NCI-H82 (cell line): ENCODE measurements around the gene SCMH1.
A peak's percentile ranks its signal among the peaks of the same experiment; 100 is the strongest.

Experiments used
- DNase-seq: peaks from one replicate; lab custom pipeline; 2025; lab: John Stamatoyannopoulos, UW

The SCMH1 gene

DNA sequence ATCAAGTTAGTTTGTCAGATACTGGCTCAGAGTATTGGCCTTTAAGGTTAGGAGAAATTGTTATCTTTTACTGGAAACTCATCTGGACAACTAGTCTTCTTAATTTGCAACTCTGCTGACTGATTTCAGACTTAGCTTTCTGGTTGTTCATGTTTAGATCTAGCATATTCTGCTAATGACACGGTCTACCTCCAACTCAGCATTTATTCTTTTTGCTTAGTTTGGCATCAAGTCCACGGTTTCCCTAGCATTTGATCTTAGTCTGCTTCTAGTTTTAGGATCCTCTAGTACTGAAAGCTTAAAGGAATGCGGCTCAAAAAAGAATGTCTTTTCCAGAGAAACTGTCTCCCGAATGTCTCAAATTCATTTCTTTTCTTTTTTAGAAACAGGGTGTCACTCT lies 145.0 kb downstream of the SCMH1 start:
- no peak for DNase-seq

DNA sequence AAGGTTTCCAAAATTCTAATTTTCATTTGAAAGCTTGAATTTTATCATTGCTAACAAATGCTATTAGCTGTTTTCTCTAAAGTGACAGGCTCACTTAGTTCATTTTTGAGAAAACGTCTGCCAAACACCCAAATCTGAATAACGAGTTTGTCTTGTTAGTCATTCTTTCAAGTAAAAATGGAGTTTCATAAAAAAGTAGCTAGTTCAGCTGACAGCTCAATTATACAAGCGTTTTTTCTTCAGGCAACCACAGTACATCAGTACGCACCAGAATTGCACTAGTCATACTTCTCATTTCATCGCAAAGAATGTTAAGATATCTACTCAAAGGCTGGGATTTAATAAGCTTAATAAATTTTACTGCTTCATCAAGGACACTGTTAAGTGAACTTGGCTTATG lies 148.3 kb downstream of the SCMH1 start:
- DNase-seq: no peak

DNA sequence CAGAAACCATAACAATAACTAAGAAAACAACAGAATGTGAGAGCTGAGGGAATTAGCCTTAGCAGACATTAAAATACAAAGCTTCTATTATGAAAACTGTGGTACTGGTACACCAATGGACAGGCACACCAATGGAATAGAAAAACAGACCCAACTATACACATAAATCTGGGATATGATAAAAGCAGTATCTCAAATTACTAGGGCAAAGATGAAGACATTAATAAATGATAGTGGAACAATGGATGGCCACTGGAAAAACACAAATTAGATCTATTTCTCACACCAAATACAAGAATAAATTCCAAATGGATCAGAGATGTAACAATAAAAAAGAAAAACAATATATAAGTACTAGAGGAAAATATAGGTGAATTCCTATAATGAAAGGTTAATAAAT lies 155.2 kb downstream of the SCMH1 start:
- DNase-seq: no peak

DNA sequence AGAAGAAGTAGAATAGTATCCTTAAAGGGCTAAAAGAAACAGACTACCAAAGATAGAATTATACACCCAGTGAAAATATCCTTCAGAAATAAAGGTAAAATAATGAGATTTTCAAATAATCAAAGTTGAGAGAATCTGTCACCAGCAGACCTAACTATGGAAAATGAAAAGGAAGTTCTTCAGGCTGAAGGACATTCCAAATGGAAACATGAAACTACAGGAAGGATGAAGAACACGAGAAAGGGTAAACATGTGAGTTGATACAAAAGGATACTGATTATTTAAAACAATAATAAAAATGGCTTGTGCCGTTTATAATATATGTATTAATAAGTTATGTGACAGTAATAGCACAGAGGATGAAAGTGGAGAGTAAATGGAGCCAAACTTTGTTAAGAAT lies 163.5 kb downstream of the SCMH1 start:
- DNase-seq: no peak

DNA sequence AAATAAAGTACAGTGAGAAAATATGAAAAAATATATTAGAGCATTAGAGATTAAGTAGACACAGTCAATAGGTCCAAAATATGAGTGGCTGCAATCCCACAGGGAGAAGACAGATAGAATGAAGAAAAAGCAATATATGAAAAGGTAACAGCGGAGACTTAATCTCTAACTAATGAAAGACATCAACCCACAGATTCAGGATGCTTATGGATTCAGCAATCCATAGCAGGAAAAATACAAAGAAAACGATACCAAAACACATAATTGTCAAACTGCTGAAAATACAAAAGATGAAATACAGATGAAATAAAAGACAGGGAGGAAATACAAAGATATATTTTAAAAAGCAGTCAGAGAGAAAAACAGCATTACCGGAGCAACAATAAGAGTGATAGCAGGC lies 163.9 kb downstream of the SCMH1 start:
- DNase-seq: no peak

DNA sequence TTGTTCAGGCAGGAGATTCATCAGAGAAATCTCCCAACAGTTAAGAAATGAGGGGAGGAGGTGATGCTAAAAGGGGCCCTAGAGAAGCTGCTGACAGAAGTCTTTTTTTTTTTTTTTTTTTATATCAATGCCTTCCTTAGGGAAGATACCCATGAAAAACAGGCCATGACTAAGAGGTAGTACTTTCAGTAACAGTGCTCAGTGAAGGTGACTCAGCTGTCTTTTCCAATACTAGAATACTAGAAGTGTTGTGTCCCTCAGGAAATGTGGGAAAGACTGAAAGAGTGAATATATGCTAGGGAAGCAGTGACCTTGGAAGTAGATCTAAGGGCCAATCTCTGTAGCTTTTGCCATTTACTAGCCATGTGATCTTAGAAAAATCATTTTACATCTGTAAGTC lies 168.1 kb downstream of the SCMH1 start:
- no peak for DNase-seq

DNA sequence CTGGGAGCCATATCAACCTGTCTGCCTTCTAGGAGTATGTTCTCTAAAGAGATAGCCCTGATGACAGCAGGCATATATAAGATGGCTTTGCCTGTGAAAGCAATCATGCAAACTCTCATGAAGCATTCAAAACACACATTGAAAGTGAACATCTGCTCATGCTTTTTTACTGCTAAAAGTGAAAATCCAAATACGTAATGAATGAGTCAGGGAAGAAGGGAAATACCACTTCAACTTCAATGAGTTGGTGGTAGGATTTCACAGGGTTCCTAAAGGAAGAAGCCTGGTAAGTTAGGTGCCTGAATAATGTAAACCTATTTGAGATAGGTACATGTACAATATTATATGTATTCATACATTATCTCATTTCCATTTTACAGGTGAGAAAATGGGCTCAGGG lies 170.1 kb downstream of the SCMH1 start:
- no peak for DNase-seq

DNA sequence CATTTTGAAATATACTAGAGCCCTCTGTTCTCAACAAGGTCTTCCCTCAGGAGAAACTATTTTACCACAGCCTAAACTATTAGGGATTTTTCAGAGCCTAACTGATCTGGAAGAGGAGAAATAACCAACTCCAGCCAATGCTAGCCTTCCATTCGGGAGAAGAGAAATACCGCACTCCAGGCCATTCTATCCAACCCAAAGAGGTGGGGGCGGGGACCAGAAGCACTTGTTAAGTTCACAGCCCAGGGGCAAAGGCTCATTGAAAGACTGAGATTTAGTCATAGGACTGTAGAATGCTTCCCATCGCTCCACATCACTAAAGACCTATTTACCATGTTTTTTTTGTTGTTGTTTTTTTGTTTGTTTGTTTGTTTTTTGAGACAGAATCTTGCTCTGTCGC lies 185.2 kb downstream of the SCMH1 start:
- DNase-seq: no peak

DNA sequence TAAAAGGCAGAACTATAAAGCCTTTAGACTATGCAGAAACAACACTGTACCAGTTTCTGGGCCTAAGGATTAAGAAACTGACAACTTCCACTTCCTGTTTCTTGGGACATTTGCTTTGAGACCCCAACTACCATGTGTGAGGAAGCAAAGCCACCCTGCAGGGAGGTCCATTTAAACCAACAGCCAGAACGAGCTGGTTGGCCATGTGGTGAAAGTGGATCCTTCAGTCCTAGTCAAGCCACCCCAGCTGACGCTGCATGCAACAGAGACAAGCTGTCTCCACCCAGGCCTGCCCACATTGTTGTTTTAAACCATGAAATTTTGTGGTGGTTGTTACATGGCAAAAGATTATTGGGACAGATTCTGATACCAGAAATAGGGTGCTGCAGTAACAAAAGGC lies 188.8 kb downstream of the SCMH1 start:
- no peak for DNase-seq

DNA sequence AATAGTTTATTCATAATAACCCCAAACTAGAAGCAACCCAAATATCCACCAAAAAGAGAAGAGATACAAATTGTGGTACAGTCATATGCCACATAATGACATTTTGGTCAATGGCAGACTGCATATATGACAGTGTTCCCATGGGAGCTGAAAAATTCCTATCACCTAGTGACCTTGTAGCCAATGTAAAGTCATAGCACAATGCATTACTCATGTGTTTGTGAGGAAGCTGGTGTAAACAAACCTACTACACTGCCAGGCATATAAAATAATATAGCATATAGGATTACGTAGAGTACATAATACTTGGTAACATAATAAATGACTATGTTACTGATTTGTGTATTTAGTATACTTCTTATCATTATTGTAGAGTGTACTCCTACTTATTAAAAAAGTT lies 191.1 kb downstream of the SCMH1 start:
- no peak for DNase-seq

DNA sequence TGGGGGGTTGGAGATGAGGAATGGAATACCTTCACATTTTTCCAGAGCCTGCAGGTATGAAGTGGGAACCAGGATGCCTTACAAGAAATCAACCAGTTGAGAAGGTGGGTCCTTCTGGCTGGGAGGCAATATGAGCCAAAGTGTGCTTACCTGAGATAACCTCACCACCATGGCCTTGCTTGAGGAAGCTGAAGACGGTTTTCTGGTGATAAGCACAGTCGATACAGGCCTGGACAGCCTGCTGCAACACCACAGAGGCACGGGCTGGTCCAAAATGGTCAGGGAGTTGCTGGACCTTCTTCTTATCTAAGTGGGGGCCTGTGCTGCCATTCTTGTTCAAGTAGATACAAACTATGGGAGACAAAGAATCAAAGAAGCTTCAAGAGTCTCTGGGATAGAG lies 193.6 kb downstream of the SCMH1 start:
- no peak for DNase-seq

DNA sequence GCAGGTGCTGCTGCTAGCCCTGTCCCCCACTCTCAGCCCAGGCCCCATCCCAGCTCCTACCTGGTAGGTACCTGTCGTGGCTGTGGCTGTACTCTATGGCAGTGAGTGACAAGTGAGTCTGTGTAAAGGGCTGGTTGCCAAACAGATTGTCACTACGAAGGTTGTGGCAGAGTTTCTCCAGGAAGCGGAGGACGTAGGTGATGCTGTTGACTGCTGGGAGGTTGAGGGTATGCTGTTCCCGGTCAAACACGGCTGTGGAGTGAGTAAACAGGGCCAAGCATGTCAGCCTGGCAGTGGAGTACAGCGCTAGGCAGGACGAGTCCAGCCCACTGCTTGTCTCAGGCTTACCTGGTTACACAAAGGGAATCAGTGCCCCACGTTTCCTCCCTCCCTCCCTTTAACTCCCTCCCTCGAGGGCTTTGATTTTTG lies 195.7 kb downstream of the SCMH1 start:
- no peak for DNase-seq

DNA sequence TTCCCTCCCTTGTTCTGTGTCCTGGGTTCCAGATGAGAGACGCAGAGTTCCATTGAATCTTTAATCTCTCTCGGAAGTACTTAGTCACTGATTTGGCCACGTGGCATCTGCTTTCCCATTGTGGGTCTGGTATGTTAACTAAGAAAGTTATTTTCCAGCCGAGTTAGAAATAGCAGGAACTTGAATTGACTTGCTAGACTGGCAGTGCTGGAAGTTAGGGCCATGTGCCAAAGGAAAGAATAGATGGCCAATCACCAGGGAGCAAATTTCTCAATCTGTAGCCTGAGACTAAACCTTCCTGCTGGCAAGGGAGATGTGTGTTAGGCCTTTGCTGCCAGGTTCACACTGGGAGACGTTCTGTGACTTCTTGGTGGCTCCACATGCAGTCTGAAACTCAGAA lies 196.4 kb downstream of the SCMH1 start:
- DNase-seq: no peak

DNA sequence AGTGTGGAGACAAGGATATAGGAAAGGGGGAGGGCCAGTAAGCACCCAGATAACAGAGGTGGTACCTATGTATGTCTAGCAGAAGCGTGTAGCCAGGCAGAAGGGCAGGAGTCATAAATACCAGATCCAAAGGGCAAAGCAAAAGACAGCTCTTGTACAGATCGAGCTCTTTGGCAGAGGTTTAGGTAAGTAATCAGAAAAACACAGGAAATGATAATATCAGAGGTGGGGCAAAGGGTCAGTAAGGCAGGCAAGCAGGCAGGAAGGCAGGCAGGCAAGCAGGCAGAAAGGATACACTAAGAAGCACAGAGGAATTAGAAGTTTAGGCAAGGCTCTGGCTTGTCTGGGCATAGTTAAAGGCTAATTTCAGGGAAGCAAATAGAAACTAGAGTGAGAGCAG lies 197.9 kb downstream of the SCMH1 start:
- no peak for DNase-seq

DNA sequence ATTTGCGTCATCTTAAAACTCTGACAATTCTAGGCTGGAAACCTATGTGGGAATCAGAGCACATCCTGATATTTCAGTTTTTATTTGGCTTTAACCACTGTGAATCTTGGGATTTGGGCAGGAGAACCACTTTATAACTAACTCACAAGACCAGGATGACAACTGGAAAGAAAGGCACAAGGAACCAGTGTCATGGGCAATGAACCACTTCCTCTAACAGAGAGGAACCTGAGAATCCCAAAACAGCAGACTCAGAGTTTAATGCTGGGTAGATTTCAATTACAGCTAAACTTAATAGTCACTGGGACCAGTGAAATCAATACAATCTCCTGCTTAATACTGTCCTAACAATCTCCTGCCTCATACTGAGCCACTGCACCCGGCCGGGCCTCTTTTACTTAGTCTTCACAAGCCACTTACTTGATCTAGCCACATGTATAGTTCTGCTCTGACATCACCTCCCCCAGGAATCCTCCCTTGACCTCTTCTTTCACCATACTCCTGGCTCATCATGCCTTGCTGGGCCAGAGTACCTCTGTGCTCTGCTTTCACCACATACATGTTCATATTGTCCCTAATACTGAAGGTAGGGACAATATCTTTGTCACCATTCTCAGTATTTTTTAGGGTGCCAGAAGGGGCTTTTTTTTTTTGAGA lies 200.4 kb downstream of the SCMH1 start:
- no peak for DNase-seq

DNA sequence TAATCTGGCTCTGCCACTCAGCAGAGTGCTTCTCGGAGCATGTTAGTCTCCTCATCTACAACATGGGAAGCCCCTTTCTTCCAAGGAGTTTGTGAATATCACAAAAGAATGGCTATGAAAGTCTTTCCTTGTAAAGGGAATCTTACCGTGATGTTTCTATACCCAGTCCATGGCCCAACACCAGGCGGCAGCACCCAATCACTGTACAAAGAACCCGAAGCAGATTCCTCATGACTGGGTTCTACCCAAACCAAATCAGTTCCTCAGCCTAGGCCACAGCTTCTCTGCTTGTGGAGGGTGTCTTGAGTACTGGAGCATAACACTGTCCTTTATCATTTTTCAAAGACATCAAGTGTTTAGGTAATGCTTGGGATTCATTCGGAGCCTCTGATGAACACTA lies 204.0 kb downstream of the SCMH1 start:
- no peak for DNase-seq

DNA sequence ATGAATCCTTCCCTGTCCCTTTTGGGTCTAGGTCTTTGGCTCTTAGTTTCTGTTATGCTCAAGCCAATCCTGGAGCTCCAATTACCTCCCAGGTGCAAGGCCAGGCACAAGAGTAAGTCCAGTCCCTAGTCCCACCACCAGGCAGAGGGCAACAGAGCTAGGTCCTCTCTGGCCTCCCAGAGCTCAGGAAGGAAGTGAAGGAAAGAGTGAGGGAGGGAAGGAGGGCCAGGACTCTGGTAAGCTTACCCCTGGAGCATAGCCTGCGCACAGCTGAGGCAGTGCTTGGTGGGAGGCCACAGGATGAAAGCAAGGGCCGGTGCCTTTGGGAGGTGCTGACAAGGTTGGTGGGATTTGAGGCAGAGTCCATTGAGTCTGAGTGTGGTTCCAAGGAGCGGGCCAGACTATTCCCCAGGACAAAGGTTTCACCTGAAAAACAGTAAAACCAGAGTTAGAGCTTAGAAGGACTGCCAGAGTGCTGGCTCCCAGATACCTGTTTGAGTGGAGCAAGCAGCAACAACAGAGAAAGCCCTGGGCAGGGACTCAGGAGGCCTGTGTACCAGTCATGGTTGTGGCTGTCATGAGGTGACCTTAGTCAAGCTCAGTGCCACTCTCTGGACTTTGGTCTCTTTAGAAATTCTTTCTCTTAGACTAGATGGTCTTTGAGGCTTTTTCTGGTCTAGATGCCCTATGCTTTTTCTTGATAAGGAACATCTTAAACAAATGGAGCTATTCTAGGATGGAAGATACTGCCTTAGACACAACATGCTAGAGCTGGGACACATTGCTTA lies 204.8 kb downstream of the SCMH1 start:
- no peak for DNase-seq

DNA sequence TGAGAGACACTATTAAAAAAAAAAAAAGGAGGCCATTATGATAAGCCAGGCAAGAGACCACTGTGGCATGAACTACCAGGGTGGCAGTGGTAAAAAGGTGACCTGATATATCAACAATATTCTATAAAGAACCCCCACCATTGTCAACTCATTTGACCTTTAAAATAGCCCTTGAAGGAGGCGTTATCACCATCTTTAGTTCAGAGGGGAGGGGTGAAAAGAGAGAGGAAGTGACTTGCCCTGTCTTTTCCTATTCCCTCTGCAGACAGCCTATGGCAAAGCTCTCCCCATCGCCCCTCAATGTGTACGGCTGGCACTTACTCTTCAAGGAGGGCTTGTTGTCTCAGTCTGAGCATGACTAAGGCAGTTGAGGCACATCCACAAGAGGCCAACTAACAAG lies 208.8 kb downstream of the SCMH1 start:
- no peak for DNase-seq

DNA sequence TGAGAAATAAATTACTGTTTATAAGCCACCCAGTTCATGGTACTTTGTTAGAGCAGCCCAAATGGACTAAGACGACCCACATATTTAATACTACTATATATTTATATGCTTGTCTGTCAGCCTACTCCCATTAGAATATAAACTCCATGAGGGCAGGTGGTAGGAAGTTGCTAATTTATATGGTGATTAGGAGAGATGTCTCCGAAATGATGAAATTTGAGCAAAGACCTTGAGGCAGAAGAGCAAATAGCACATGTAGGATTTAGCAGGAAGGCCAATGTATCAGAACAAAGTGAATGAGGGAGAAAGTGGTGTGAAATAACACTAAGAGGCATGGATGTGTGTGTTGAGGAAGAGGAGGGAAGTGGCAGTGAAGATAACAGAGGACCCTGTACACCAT lies 210.0 kb downstream of the SCMH1 start:
- no peak for DNase-seq

DNA sequence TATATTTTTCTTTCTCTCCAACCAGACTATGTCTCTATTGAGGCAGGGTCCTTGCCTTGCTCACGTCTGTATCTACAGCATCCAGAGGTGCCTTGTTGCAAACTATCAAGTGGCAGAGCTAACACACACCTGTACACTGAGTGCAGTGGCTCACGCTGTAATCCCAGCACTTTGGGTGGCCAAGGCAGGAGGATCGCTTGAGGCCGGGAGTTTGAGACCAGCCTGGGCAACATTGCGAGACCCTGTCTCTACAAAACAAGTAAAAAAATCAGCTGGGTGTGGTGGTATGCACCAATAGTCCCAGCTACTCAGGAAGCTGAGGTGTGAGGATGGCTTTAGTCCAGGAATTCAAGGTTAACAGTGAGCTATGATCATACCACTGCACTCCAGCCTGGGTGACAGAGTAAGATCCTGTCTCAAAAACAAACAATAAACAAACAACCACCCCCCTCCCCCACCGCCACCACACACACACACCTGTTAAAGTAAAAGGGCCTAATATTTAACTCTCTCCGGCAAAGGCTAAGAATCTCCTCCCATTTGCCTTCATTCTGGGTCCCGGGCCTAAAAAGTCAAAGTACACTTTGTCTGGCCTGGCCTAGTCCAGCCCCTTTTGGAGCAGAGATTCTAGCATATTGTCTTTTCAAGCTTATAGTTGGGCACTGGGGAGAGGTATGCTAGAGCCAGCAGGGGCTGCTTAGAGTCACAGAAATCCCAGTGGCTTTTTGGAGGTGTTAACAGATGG lies 211.1 kb downstream of the SCMH1 start:
- no peak for DNase-seq

DNA sequence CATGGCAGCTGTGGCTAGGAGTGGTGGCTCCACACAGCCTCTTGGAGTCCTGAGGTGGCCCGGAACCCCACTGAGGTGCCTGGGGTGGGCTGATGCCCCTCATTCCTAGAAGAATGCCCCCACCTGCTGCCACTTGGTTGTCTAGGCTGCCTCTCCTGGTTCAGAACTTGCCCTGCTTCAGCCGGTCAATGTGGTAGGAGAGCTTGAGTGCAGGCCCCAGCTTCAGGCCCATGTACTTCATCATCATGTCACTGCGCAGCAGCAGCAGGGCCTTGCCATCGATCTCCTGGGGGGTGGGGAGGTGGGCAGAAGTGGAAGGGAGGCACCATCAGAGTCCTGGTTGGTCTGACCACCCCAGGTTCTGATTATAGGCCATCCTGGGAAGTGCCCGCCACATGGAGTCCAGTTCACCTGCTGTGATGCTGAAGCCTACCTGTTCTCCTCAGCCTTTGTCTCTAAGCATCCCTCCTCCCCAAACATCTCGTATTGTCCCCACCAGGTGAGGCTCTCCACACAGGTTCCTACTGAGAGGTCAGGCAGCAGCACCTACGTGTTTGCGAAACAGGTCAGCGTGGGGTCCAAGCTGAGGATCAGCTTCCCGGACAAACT lies 214.0 kb downstream of the SCMH1 start:
- DNase-seq: no peak

DNA sequence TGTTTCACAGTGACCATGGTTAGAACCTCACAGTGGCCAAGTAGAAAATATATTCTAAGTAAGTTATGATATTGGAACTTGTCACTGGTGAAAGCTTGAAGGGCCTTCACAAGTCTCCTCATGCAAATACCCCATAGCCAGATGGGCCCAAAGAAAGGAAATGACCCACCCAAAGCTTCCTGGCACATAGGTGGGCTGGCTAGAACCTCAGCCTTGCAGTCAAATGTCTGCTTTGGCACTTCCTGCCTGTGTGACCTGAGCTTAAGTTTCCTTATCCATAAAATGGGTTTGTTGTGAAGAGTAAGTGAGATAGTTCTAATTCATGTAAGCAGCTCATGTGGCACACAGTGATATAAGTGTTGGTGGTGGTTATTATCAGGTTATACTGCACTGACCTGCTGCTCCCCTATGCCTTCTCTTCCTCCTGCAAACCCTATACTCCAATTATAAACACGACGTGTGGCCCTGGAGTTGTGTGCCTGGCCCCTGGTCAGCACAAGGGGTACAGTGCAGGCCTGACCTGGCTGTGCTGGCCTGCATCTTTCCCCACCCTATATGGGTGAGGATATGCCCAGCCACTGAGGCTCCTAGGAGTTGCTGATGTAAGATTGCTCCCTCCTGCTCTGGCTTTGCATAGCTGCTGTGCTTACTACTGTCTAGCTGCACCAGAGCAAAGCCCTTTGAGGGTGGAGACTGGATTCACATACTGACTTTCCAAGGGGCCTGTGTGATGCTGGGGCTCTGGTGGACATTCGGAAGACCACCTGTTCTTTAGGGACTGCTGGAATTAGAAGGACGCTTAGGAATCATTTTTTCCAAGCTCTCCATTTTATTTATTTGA lies 215.9 kb downstream of the SCMH1 start:
- DNase-seq: peak; percentile 27
